ENCODE data around the gene FAF2.
"Not testable (repeated sequence)": the region's sequence is repeated elsewhere in the genome, so short reads cannot be mapped to it uniquely, and the experiment has no call there.

The FAF2 gene

DNA sequence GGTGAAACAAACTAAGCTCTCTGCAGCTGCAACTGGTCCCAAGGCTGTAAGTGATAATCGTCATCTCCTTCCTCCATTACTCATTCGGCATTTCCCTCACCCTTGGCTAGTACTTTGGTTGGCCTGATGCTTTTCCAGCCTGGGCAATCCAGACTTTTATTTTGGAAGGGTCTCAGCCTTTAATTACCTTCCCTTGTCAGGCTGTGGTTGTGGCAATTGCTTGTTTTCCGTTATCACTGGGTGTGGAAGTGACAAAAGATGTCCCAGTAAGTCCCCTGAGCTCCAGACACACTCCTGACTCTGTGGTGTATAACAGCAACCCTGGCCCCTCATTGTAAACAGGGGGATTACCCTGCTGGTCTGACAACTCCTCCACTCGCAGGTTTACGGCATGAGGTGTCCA lies 6.3 kb upstream of the FAF2 start:
- no peak for DNase-seq (ENCODE audit: low read depth)
- Histone ChIP-seq H3K36me3 (ENCODE audit: control insufficient read depth, insufficient read depth, low read length, severe bottlenecking) (no peaks in the 10 kb centered on the region), H3K4me3 (ENCODE audit: low read length) (no peak overlapping the region), H3K9me3 (ENCODE audit: control insufficient read depth, low read length) (no peaks in the 10 kb centered on the region), H3K9ac (ENCODE audit: low read length) (no peak overlapping the region), H3K27me3 (replicated peaks; ENCODE audit: control insufficient read depth, insufficient read depth, low read length) (no peaks in the 10 kb centered on the region), H3K4me1 (ENCODE audit: control insufficient read depth, insufficient read depth, low read length) (peaks cover 7% of the 10 kb centered on the region)

DNA sequence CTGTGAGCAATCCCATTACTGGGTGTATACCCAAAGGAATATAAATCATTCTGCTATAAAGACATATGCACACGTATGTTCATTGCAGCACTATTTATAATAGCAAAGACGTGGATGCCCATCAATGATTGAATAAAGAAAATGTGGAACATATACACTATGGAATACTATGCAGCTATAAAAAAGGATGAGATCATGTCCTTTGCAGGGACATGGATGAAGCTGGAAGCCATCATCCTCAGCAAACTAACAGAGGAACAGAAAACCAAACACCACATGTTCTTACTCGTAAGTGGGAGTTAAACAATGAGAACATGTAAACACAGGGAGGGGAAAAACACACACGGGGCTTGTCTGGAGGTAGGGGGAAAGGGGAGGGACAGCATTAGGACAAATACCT lies 5.3 kb upstream of the FAF2 start:
- not testable (repeated sequence) for H3K36me3 ChIP-seq (ENCODE audit: control insufficient read depth, insufficient read depth, low read length, severe bottlenecking); H3K4me3 ChIP-seq (ENCODE audit: low read length); DNase-seq (ENCODE audit: low read depth); H3K9ac ChIP-seq (ENCODE audit: low read length); H3K9me3 ChIP-seq (ENCODE audit: control insufficient read depth, low read length); H3K27me3 ChIP-seq (replicated peaks; ENCODE audit: control insufficient read depth, insufficient read depth, low read length)
- H3K4me1 ChIP-seq (ENCODE audit: control insufficient read depth, insufficient read depth, low read length), result peaks cover 10% of the 10 kb centered on the region

DNA sequence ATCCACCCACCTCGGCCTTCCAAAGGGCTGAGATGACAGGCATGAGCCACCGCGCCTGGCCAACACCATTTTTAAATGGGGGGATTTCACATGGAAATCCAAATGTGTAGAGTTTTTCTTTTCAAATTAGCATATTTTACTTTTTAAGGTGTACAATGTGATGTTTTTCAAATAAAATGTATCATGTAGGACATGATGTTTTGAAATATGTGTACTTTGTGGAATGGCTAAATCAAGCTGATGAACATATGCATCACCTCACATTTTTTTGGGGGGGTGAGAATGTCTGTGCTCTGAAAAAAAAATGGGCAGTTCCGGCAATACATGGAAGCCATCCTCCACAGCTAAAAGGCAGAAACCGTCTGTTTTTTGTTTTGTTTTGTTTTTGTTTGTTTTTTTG lies 3.4 kb upstream of the FAF2 start:
- Histone ChIP-seq H3K27me3 (replicated peaks; ENCODE audit: control insufficient read depth, insufficient read depth, low read length) (no peaks in the 10 kb centered on the region), H3K4me3 (ENCODE audit: low read length) (no peak overlapping the region), H3K36me3 (ENCODE audit: control insufficient read depth, insufficient read depth, low read length, severe bottlenecking) (no peaks in the 10 kb centered on the region), H3K9ac (ENCODE audit: low read length) (no peak overlapping the region), H3K4me1 (ENCODE audit: control insufficient read depth, insufficient read depth, low read length) (peaks cover 19% of the 10 kb centered on the region), H3K9me3 (ENCODE audit: control insufficient read depth, low read length) (no peaks in the 10 kb centered on the region)
- DNase-seq (ENCODE audit: low read depth), result no peak

DNA sequence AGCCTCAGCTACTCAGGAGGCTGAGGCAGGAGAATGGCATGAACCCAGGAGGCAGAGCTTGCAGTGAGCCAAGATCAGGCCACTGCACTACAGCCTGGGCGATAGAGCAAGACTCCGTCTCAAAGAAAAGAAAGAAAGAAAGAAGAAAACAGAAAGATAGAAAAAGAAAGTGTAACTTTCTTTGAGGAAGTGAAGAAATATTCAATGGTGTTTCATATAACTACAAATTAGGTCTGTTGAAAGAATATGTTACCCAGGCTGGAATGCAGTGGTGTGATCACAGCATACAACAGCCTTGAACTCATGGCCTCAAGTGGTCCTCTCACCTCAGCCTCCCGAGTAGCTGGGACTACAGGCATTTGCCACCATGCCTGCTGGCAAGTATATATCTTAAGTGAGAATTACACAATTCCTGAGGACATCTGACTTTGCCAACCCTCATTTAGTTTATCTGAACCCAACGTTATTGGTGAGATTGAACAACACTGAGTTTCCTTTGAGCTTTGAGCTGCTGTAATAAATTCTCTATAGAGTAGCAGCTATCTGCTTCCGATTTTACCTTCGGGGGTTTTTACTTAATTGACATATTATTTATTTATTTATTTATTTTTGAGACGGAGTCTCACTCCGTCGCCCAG lies 2.0 kb upstream of the FAF2 start:
- no peaks in the 10 kb centered on the region for H3K27me3 ChIP-seq (replicated peaks; ENCODE audit: control insufficient read depth, insufficient read depth, low read length)
- no peak overlapping the region for H3K4me3 ChIP-seq (ENCODE audit: low read length)
- no peaks in the 10 kb centered on the region for H3K36me3 ChIP-seq (ENCODE audit: control insufficient read depth, insufficient read depth, low read length, severe bottlenecking)
- no peaks in the 10 kb centered on the region for H3K9me3 ChIP-seq (ENCODE audit: control insufficient read depth, low read length)
- H3K4me1 ChIP-seq (ENCODE audit: control insufficient read depth, insufficient read depth, low read length), result peaks cover 24% of the 10 kb centered on the region
- DNase-seq (ENCODE audit: low read depth), result no peak
- no peak overlapping the region for H3K9ac ChIP-seq (ENCODE audit: low read length)

DNA sequence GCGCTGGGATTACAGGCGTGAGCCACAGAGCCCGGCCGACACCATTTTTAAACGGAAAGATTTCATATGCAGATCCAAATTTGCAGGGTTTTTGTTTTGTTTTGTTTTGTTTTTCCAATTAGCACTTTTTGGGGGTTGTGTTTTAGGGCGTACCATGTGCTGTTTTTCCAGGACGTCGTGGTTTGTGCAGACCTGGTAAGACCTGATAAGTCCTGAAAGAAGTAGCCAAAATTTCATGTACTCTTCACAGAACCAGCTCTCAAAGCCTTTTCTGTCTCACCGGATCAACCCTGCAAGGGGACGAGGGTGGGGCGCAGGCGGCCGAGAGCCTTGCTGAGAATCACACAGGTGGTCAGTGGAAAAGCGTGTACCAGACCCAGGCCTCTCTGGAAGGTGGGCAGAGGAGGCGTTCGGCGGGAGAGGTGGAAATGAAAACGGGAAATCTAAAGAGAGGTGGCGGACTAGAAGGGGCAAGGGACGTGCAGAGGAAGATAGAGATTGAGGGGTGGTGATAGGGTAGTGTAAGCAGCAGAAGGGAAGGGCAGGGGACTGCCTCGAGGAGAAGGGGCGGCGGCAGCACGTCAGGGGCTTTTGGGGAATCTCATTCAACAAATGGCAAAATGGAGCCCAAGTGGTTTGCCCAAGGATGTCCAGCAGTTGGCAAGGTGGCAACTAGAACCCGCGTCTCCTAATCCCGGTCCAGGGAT lies 1.1 kb upstream of the FAF2 start:
- DNase-seq (ENCODE audit: low read depth), result no peak

DNA sequence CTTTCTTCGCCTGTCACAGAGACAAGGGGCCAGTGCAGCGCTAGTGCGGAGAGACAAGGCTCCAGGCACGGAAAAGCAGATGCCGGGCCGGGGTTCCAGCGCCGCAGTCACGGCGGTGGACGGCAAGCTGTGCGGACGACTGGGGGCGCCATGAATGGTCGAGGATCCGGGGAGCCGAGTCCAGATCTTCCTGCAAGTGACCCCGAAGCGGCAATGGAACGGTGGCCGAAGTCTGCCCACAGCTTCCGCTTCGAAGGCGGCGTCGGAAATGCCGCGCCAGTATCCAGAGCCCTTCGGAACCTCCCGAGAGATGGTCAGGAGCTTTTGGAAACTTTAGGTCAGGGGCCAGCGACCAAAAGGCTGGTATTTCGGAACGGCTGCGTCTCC lies 601 bp upstream of the FAF2 start:
- Histone ChIP-seq H3K4me1 (ENCODE audit: control insufficient read depth, insufficient read depth, low read length) (peaks cover 24% of the 10 kb centered on the region), H3K27me3 (replicated peaks; ENCODE audit: control insufficient read depth, insufficient read depth, low read length) (no peaks in the 10 kb centered on the region), H3K4me3 (ENCODE audit: low read length) (peak overlapping the region; percentile 100), H3K9me3 (ENCODE audit: control insufficient read depth, low read length) (no peaks in the 10 kb centered on the region), H3K36me3 (ENCODE audit: control insufficient read depth, insufficient read depth, low read length, severe bottlenecking) (no peaks in the 10 kb centered on the region), H3K9ac (ENCODE audit: low read length) (peak overlapping the region; percentile 99)
- no peak for DNase-seq (ENCODE audit: low read depth)

More for the DNA sequence above, 1.1 kb upstream of the FAF2 start:
- peaks cover 24% of the 10 kb centered on the region for H3K4me1 ChIP-seq (ENCODE audit: control insufficient read depth, insufficient read depth, low read length)
- no peaks in the 10 kb centered on the region for H3K27me3 ChIP-seq (replicated peaks; ENCODE audit: control insufficient read depth, insufficient read depth, low read length)
- H3K36me3 ChIP-seq (ENCODE audit: control insufficient read depth, insufficient read depth, low read length, severe bottlenecking), result no peaks in the 10 kb centered on the region
- H3K9ac ChIP-seq (ENCODE audit: low read length), result peak overlapping the region; percentile 99
- H3K9me3 ChIP-seq (ENCODE audit: control insufficient read depth, low read length), result no peaks in the 10 kb centered on the region
- peak overlapping the region; percentile 100 for H3K4me3 ChIP-seq (ENCODE audit: low read length)

DNA sequence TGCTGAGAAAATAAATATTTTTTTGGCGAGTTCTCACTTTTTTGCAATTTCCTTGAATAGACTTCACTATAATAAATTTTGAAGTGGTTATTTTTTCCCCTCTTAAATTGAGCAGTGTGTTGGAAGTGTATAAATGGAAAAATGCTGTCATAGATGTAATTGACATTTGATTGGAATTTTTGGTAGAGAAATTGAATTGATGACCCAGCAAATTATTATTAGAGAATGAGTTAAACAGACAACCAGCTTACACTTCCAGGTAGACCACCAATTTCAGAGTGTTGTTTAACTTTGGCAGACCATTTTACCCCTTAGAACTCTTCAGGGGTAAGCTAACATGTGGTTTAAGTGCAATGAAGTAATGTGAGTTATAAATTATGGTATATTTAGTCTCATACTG lies 1.9 kb downstream of the FAF2 start:
- no peaks in the 10 kb centered on the region for H3K27me3 ChIP-seq (replicated peaks; ENCODE audit: control insufficient read depth, insufficient read depth, low read length)
- no peaks in the 10 kb centered on the region for H3K9me3 ChIP-seq (ENCODE audit: control insufficient read depth, low read length)
- no peak for DNase-seq (ENCODE audit: low read depth)
- H3K4me1 ChIP-seq (ENCODE audit: control insufficient read depth, insufficient read depth, low read length), result peaks cover 29% of the 10 kb centered on the region
- peaks cover 9% of the 10 kb centered on the region for H3K36me3 ChIP-seq (ENCODE audit: control insufficient read depth, insufficient read depth, low read length, severe bottlenecking)
- H3K4me3 ChIP-seq (ENCODE audit: low read length), result peak overlapping the region; percentile 100
- H3K9ac ChIP-seq (ENCODE audit: low read length), result peak overlapping the region; percentile 29

DNA sequence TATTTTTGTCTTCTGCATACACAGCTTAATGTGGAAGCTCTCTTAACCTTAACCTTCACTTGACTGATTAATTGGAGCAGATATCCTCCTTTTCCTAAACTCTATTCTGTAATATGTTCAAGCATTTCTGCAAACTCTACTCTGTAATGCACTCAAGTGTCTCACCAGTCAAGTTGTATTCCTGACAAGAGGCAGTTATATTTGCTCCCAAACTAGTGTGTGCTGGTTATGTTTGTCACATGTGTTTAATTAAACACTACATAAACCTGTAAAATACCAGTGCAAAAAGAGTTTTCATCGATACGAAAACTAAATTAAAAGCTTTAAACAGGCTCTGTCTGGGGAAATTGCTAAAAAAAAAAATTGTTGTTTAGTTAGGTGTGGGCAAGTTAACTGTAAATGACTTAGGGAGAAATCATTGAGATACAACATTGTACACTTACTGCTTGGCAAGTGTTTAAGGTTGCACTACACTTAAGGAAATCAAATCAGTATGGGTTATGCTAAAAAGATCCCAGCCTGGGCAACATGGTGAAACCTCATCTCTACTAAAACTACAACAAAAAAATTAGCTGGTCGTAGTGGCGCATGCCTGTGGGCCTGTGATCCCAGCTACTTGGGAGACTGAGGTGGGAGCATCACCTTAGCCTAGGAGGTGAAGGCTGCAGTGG lies 6.7 kb downstream of the FAF2 start:
- no peaks in the 10 kb centered on the region for H3K9me3 ChIP-seq (ENCODE audit: control insufficient read depth, low read length)
- H3K9ac ChIP-seq (ENCODE audit: low read length), result no peak overlapping the region
- H3K36me3 ChIP-seq (ENCODE audit: control insufficient read depth, insufficient read depth, low read length, severe bottlenecking), result peaks cover 9% of the 10 kb centered on the region
- peaks cover 18% of the 10 kb centered on the region for H3K4me1 ChIP-seq (ENCODE audit: control insufficient read depth, insufficient read depth, low read length)
- H3K27me3 ChIP-seq (replicated peaks; ENCODE audit: control insufficient read depth, insufficient read depth, low read length), result no peaks in the 10 kb centered on the region
- no peak for DNase-seq (ENCODE audit: low read depth)
- H3K4me3 ChIP-seq (ENCODE audit: low read length), result no peak overlapping the region

DNA sequence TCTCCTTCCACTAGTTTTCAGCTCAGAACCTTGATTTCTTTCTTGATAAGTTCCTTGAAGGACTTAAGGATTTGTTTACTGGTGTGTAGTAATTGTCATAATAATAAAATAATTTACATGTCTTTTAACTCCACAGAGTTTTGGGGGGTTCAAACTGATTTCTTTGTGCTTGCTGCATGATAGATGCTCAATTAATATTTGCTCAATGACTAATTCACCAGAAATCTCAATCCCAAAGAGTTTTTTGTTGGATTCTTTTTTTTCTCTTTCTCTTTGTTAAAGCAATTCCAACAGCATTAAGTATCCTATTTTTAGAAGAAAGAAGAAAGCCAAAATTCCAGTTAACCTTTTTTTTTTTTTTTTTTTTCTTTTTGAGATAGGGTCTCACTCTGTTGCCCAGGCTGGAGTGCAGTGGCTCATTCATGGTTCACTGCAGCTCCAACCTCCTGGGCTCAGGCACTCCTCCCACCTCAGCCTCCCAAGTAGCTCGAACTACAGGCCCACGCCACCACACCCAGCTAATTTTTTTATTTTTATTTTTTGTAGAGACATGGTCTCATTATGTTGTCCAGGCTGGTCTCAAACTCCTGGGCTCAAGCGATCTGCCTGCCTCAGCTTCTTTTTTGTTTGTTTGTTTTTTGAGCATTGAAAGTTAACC lies 10.8 kb downstream of the FAF2 start:
- H3K27me3 ChIP-seq (replicated peaks; ENCODE audit: control insufficient read depth, insufficient read depth, low read length), result no peaks in the 10 kb centered on the region
- no peaks in the 10 kb centered on the region for H3K36me3 ChIP-seq (ENCODE audit: control insufficient read depth, insufficient read depth, low read length, severe bottlenecking)
- peaks cover 15% of the 10 kb centered on the region for H3K4me1 ChIP-seq (ENCODE audit: control insufficient read depth, insufficient read depth, low read length)
- no peak overlapping the region for H3K4me3 ChIP-seq (ENCODE audit: low read length)
- H3K9me3 ChIP-seq (ENCODE audit: control insufficient read depth, low read length), result no peaks in the 10 kb centered on the region
- no peak for DNase-seq (ENCODE audit: low read depth)
- H3K9ac ChIP-seq (ENCODE audit: low read length), result no peak overlapping the region

DNA sequence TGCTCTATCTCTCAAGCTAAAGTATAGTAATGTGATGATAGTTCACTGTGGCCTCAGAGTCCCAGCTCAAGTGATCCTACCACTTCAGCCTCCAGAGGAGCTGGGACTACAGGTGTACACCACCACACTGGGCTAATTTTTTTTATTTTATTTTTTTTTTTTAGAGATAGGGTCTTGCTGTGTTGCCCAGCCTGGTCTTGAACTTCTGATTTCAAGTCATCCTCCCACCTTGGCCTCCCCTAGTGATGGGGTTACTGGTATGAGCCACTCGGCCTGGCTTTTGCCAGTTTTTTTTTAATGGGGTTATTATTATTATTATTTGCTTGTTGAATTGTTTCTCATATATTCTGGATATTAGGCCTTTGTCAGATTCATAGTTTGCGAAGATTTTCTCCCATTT lies 13.2 kb downstream of the FAF2 start:
- Histone ChIP-seq H3K4me3 (ENCODE audit: low read length) (no peak overlapping the region), H3K9ac (ENCODE audit: low read length) (no peak overlapping the region), H3K27me3 (replicated peaks; ENCODE audit: control insufficient read depth, insufficient read depth, low read length) (no peaks in the 10 kb centered on the region), H3K9me3 (ENCODE audit: control insufficient read depth, low read length) (no peaks in the 10 kb centered on the region), H3K4me1 (ENCODE audit: control insufficient read depth, insufficient read depth, low read length) (peaks cover 28% of the 10 kb centered on the region), H3K36me3 (ENCODE audit: control insufficient read depth, insufficient read depth, low read length, severe bottlenecking) (peaks cover 9% of the 10 kb centered on the region)
- no peak for DNase-seq (ENCODE audit: low read depth)

DNA sequence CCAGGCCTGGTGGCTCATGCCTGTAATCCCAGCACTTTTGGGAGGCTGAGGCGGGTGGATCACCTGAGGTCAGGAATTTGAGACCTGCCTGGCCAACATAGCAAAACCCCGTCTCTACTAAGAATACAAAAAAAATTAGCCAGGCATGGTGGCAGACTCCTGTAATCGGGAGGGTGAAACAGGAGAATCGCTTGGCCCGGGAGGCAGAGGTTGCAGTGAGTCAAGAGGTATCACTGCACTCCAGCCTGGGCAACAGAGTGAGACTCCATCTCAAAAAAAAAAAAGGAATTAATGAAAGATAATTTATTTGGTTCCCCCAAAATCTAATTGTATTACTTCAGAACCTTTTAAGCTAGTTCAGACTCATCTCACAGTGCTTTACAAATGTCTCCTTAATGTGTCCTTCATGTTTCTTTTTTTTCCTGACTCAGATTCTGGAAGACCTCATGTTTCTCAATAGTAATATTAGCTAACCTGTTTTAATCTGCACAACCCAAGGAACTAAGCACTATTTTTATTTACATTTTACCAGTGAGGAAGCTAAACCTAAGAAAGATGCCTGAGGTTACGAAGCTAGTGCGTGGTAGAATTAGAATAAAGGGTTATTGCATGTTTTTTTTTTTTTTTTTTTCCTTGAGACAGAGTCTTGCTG lies 15.1 kb downstream of the FAF2 start:
- no peak for DNase-seq (ENCODE audit: low read depth)
- Histone ChIP-seq H3K27me3 (replicated peaks; ENCODE audit: control insufficient read depth, insufficient read depth, low read length) (no peaks in the 10 kb centered on the region), H3K4me1 (ENCODE audit: control insufficient read depth, insufficient read depth, low read length) (peaks cover 29% of the 10 kb centered on the region), H3K36me3 (ENCODE audit: control insufficient read depth, insufficient read depth, low read length, severe bottlenecking) (peaks cover 9% of the 10 kb centered on the region), H3K9ac (ENCODE audit: low read length) (no peak overlapping the region), H3K4me3 (ENCODE audit: low read length) (no peak overlapping the region), H3K9me3 (ENCODE audit: control insufficient read depth, low read length) (no peaks in the 10 kb centered on the region)
